ENCODE data around the gene KMT2A.

Gene KMT2A

GRCh38 chr11:118435290-118435892, 901 bp upstream of the KMT2A start:
- TF ChIP-seq CTCF (IDR thresholded peaks at IDR 0.05; ENCODE audit: low read length, missing control alignments): no peak
- peak overlapping the region; percentile 68 for H3K4me3 ChIP-seq (replicated peaks; ENCODE audit: low read depth, low read length)
- peak; percentile 41 for DNase-seq (ENCODE audit: low read depth)

- DNase-seq (ENCODE audit: low read depth): no peak
- peak overlapping the region; percentile 71 for H3K4me3 ChIP-seq (replicated peaks; ENCODE audit: low read depth, low read length)
- TF ChIP-seq CTCF (IDR thresholded peaks at IDR 0.05; ENCODE audit: low read length, missing control alignments): no peak
These were observed 431 bp downstream of the KMT2A start for GRCh38 chr11:118436639-118437207.

GRCh38 chr11:118437208-118438125, 1.2 kb downstream of the KMT2A start:
- peak overlapping the region; percentile 71 for H3K4me3 ChIP-seq (replicated peaks; ENCODE audit: low read depth, low read length)
- no peak for DNase-seq (ENCODE audit: low read depth)

GRCh38 chr11:118438314-118438931, 2.1 kb downstream of the KMT2A start:
- peak overlapping the region; percentile 71 for H3K4me3 ChIP-seq (replicated peaks; ENCODE audit: low read depth, low read length)
- peak; percentile 86 for DNase-seq (ENCODE audit: low read depth)
- TF ChIP-seq CTCF (IDR thresholded peaks at IDR 0.05; ENCODE audit: low read length, missing control alignments): no peak

More at GRCh38 chr11:118437208-118438125, 1.2 kb downstream of the KMT2A start:
- TF ChIP-seq CTCF (IDR thresholded peaks at IDR 0.05; ENCODE audit: low read length, missing control alignments): no peak

- no peak for DNase-seq (ENCODE audit: low read depth)
- no peak for TF ChIP-seq CTCF (IDR thresholded peaks at IDR 0.05; ENCODE audit: low read length, missing control alignments)
- H3K4me3 ChIP-seq (replicated peaks; ENCODE audit: low read depth, low read length): no peak overlapping the region
These were observed 3.4 kb downstream of the KMT2A start for GRCh38 chr11:118439646-118440045.

- H3K4me3 ChIP-seq (replicated peaks; ENCODE audit: low read depth, low read length): no peak overlapping the region
- TF ChIP-seq CTCF (IDR thresholded peaks at IDR 0.05; ENCODE audit: low read length, missing control alignments): no peak
- DNase-seq (ENCODE audit: low read depth): no peak
These were observed 5.5 kb downstream of the KMT2A start for GRCh38 chr11:118441770-118442275.
